Right ventricle myocardium inferior (tissue), 1 donor: ENCODE results near the gene TMEM132D. TPM values are rescaled to one million over a fixed set of nuclear protein-coding genes. Genes with fewer than 3 reads are reported as not detected.

Source experiments
- ATAC-seq: fragments of 200-7000 bp; cut with Tn5 transposase; one replicate; pipeline ENCODE4 v1.9.1; 2020; ENCODE audit warnings: mild to moderate bottlenecking, moderate library complexity
- DNase-seq: peaks from one replicate; pipeline ENCODE4 v3.0.0; 2021; ENCODE audit errors: missing footprints
- intact Hi-C: fragments of 100-400 bp; cut with DNase I; formaldehyde crosslinking; loops from one replicate; pipeline ENCODE4 v1.11.0; 2022
- total RNA-seq: library from RNA; stranded (reverse); fragmentation: NEBNext Ultra II Directional; extraction: Animal tissue kit (Norgen Biotek cat#: 25700); gene quantifications from one replicate; pipeline ENCODE4 v1.2.1, GENCODE V29; 2021
- donor health status: DM: no; HTN: yes; CAD: no; lungs with severe emphysema.

The TMEM132D gene
- total RNA-seq, 1 donor from 2014 or later, result not detected

DNA sequence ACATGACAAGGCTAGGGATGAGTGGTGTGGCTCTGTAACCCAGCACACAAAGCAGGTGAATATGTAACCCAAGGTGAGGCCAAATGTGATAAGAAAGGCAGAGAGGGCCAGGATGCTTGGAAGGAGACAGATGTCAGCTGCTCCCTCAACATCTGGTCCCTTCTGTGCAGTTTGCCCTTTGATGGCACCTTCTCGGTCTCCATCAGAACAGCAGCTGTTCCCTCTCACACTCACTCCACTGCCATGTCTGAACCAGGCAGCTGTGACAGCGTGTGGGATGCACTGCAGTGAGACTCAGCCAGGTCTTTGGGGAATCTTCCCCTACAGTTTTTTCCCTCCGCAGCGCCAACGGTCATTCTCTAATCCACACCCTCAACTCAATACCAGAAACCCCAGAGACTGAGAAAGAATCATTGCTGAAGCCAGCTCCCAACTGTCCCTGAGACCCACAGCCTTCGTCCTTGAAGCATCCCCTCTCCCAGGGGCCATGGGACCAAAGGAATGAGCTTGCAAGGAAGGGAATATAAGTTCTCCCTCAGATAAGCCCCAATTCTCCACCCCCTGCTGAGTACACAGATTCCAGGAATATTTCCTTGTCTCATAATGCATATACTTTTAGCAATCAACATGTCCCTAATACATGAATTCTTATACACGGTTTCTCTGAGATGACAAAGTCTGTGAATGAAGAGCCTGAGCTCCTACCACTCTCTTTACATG is 820.5 kb downstream of the TMEM132D start:
- intact Hi-C loops, result no loop called here
- DNase-seq, result no peak
- ATAC-seq, result no peak

DNA sequence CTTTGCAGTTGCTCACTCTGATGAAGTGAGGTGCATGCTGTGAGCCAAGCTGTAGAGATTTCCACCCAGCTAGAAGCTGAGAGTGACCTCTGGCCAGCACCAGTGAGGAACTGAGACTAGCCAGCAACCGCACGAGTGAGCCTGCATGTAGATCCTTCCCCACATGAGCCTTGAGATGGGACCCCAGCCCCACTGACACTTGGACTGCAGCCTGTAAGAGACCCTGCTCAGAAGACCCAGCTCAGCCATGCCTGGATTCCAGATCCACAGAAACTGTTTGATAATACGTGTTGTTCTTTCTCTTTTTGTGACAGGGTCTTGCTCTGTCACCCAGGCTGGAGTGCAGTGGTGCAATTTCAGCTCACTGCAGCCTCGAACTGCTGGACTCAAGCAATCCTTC is 821.4 kb downstream of the TMEM132D start:
- intact Hi-C loops, result no loop called here
- ATAC-seq, result no peak
- no peak for DNase-seq

DNA sequence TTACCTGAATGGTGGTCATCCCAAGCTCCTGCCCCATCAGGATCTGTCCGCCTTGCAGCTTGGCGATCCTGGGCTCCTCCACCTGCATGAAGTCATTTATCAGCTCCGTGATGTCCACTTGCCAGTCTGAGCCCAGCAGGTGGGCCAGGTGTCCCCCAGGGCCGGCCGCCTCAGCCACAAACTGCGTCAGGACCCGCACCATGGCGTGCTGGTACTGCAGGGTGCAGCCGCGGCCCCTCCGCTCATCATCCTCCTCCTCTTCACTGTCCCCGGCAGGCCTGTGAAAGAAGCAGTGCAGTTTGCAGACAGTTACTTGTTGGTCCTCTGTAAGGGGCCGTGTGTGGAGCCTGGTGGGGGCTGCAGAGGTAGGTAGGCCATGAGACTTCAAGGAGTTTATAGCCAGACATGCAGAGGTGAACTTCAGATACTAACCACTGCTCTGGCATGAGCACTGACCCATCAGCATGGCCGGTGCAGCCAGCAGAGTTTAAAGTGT is 822.0 kb downstream of the TMEM132D start:
- intact Hi-C loops, result no loop called here
- no peak for ATAC-seq
- DNase-seq, result no peak

DNA sequence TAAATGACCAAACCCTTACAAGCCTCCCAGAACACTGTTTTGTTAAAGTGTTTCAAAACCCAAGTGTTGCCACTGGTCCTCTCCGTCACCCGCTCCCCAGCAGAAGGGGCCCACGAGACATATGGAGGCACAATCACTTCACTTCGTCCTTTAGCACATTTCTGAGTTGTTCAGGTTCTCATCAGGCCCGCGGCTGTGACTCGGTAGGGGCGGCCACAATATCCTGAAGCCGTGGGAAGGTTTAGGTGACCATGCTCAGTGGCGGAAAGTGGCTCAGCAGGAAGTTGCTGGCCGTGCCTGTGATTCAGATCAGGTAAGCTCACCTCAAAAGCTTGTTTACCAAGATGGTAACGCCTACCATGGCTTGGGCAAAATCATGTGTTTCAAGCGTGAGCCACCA is 823.0 kb downstream of the TMEM132D start:
- DNase-seq (no peak), ATAC-seq (no peak)
- intact Hi-C loops, result no loop called here

DNA sequence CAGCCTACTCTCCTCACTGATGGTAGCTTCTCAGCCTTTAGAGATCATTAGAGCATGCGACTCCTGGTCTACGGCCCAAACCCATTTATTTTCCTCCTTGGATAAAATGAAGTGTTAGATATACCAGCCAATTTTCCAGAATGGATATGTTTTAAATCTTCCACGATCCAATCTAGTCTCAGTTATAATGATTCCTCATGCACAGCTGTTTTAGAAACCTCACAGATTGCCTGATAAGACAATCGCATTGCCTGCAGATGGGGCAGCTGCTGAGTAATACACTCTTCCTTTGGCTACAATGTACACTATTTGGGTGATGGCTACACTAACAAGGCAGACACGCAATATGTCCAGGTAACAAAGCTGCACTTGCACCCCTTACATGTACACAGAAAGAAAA is 823.4 kb downstream of the TMEM132D start:
- intact Hi-C loops, result no loop called here
- DNase-seq (no peak), ATAC-seq (no peak)

GRCh38 chr12:129079719-129080118 is 824.1 kb downstream of the TMEM132D start:
- ATAC-seq, result no peak
- DNase-seq, result no peak
- intact Hi-C loops, result no loop called here

DNA sequence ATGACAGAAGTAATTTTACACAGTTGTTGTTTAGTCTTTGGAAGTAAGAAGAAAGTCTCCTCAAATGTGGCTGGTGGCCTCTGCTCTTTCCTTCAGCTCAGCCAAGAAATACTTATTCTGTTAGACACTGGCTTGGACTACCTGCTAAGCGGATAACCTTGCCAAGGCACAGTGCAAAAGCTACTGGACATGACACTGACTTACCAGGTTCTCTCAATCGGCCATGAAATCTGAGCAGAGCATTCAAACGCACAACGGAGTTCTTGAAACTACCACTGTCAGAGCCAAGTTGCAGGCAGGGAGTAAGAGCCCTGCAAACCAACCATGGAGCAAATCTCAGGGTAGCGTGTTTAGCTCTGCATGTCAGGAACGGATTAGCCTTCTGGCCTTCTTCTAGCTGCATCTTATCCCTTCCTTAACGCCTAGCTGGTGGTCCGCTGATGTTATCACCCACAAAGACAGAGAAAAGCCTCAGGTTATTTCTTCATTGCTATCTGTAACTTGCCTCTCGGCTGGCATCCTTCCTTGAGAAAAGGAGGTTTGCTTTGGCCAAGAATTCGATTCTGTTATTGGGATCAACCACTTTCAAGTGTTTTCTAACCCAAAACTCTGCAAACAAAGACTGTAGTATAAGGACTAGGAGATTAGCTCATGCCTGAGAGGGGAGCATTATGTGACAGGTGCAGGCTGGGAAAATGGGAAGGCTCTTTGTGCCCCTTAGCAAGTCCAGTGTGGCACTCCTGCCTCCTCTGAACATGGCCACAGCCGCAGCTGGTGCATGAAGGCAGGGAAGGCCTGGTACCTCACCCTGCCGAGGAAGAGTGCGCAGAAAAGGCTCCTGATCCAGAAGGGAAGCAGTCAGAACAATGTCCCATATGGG is 827.1 kb downstream of the TMEM132D start:
- DNase-seq (no peak), ATAC-seq (no peak)
- intact Hi-C loops, result no loop called here

GRCh38 chr12:129075460-129076208 is 828.2 kb downstream of the TMEM132D start:
- ATAC-seq, result no peak
- intact Hi-C loops, result no loop called here
- no peak for DNase-seq

DNA sequence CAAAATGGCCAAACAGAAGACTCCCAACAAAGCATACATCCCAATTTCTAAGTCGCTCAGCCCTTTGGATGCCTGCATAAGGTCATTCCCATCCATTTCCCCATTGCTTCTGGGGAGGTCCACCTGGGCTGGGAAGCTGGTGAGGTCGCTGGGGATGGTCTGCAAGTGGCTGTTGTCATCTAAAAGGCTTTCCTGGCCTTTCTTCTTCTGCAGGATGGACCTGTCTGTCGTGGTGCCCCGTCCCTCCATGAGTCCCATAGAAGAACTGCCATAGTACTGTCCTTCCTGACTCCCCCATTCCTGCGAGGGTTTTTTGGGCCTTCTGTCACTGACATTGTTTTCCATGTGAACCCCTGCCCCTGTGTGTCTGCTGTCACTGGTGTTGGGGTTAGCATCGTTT is 829.4 kb downstream of the TMEM132D start:
- no peak for DNase-seq
- intact Hi-C loops, result no loop called here

GRCh38 chr12:129073157-129073915 is 830.5 kb downstream of the TMEM132D start:
- no peak for ATAC-seq
- no peak for DNase-seq
- intact Hi-C loops, result no loop called here

More for the DNA sequence above, 829.4 kb downstream of the TMEM132D start:
- no peak for ATAC-seq

GRCh38 chr12:129071362-129071761 is 832.5 kb downstream of the TMEM132D start:
- DNase-seq (no peak), ATAC-seq (no peak)
- intact Hi-C loops, result no loop called here

GRCh38 chr12:129069886-129070285 is 833.9 kb downstream of the TMEM132D start:
- DNase-seq (no peak), ATAC-seq (no peak)
- intact Hi-C loops, result no loop called here

DNA sequence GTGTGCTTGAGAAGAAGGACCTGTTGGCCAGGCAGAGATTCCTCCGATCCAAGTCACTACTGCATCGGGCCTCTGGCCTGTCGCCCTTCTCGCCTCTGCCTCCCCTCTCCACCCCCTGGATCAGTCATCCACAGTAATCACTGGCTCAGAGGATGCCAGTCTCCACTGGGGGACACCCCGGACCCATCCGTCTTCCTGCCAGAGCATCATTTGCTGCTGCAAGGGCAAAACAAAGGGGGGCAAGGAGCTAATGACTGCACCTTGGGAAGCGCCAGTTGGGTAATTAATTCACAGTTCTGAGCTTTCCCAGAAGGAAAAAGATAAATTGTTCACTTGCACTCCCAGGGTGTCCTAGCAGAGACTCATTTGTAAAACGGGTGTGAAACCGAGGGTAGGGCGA is 835.1 kb downstream of the TMEM132D start:
- DNase-seq, result no peak
- no peak for ATAC-seq
- intact Hi-C loops, result no loop called here

DNA sequence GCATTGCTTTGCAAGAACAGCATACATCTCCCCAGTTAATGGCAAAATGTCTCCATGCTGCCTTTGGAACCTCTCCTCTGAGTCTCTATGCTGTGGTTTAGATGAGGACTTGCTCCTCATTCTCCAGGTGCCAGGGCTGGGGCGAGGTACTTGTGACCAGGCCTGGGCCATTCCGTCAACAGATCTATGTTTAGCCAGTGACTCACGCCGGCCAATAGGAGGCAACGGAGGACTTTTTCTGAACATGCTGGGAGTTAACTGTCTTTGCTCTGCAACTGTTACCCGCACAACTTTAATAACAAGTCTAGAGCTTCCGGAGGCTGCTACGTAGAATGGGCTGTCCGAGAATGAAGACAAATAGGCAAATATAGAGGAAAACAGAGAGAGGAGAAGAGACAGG is 836.3 kb downstream of the TMEM132D start:
- ATAC-seq, result no peak
- intact Hi-C loops, result no loop called here
- DNase-seq, result no peak

GRCh38 chr12:129064209-129064855 is 839.5 kb downstream of the TMEM132D start:
- ATAC-seq (no peak), DNase-seq (no peak)
- intact Hi-C loops, result no loop called here

DNA sequence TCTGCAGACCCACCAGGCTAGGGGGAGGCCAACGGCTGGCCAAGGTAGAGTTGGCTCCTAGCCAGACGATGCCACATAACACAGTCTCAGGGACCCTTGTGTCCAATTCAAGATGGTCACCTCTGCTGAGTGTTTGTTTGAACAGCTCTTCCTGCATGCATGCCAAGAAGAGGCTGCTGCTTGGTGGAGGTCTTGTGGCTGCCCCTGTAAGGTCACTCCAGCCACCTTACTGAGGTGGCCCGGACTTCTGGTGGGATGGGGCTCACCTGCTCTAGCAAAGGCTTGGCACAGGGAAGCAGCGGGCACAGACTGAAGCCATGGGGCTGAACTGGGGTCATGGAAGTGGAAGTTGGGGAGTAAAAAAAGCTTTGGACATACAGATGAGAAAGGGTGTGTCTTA is 840.2 kb downstream of the TMEM132D start:
- ATAC-seq, result no peak
- intact Hi-C loops, result no loop called here
- no peak for DNase-seq

GRCh38 chr12:129053232-129053631 is 850.6 kb downstream of the TMEM132D start:
- intact Hi-C loops, result no loop called here
- DNase-seq (no peak), ATAC-seq (no peak)

GRCh38 chr12:129052373-129052772 is 851.5 kb downstream of the TMEM132D start:
- intact Hi-C loops, result no loop called here
- no peak for DNase-seq
- ATAC-seq, result no peak
